ENCODE measurements around the gene PCDHGB2. TPM values are rescaled to one million over a fixed set of nuclear protein-coding genes. Genes with fewer than 3 reads are reported as not detected.

The PCDHGB2 gene
- total and polyA plus RNA-seq, 3 donors from 2014 or later, result 1.5 to 20.4 (median 16.6) TPM

- no peaks in the 10 kb centered on the region for H3K9me3 ChIP-seq
- WGBS, 2 donors, result 27 to 32% methylated on average over 15 of the region's 15 CpGs
- no peaks in the 10 kb centered on the region for H3K36me3 ChIP-seq (ENCODE audit: low read depth, missing control alignments)
Measured at GRCh38 chr5:141360685-141361084, 891 bp downstream of the PCDHGB2 start.

GRCh38 chr5:141362719-141363118, 2.9 kb downstream of the PCDHGB2 start:
- Histone ChIP-seq H3K36me3 (ENCODE audit: low read depth, missing control alignments) (no peaks in the 10 kb centered on the region), H3K9me3 (no peaks in the 10 kb centered on the region), H3K27ac (no peak overlapping the region), H3K4me3 (no peak overlapping the region), H3K27me3 (no peaks in the 10 kb centered on the region), H3K4me1 (no peaks in the 10 kb centered on the region)
- intact Hi-C loops (cut with DNase I; ENCODE audit: low total_unique reads), result no loop called here
- TF ChIP-seq CTCF (IDR thresholded peaks at IDR 0.05), result no peak
- no peak for TF ChIP-seq POLR2A (IDR thresholded peaks at IDR 0.05)
- no peak for DNase-seq

More at GRCh38 chr5:141360685-141361084, 891 bp downstream of the PCDHGB2 start:
- TF ChIP-seq POLR2A (IDR thresholded peaks at IDR 0.05) (no peak), CTCF (IDR thresholded peaks at IDR 0.05) (no peak)
- H3K4me3 ChIP-seq, result no peak overlapping the region
- H3K27ac ChIP-seq, result no peak overlapping the region
- DNase-seq, result no peak
- H3K27me3 ChIP-seq, result no peaks in the 10 kb centered on the region
- intact Hi-C loops (cut with DNase I; ENCODE audit: low total_unique reads), result no loop called here
- H3K4me1 ChIP-seq, result no peaks in the 10 kb centered on the region

DNA sequence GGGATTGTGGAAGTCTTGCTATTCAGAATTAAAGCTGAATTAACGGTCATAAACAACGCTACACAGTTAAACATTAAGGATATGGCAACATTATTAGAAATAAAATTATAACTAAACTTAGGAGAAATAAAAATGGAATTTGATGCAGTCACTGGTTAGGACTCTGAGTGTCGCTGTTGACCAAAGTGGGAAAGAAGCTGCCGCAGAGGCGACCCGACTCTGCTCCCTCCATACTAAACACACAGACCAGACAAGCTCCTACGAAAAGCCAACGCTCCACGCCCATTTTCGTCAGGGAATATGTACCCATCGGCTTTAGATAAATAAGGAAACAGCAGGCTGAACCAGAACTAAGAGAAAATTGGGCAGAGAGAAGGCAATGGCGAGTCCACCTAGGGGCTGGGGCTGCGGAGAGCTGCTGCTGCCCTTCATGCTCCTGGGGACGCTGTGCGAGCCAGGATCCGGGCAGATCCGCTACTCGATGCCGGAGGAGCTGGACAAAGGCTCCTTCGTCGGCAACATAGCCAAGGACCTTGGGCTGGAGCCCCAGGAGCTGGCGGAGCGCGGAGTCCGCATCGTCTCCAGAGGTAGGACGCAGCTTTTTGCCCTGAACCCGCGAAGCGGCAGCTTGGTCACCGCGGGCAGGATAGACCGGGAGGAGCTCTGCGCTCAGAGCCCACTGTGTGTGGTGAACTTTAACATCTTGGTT, 4.3 kb downstream of the PCDHGB2 start, which contains the start of gene PCDHGA5:
PCDHGA5 (plus strand) TSS at position 211 of the 709 bp plus-strand sequence; CDS start at position 380, 169 bp downstream.
- peak within 1 kb of the TSS in 1 of 2 donors; percentile 27 for H3K4me3 ChIP-seq
- H3K36me3 ChIP-seq (ENCODE audit: low read depth, missing control alignments), result no peaks in the 10 kb centered on the region
- no peak within 1 kb of the TSS for H3K27ac ChIP-seq
- H3K27me3 ChIP-seq, result no peaks in the 10 kb centered on the region
- WGBS, 2 donors, result 17 to 20% methylated on average over 28 to 34 of the region's 34 CpGs
- DNase-seq, result no peak
- no peak for TF ChIP-seq CTCF (IDR thresholded peaks at IDR 0.05)
- intact Hi-C loops (cut with DNase I; ENCODE audit: low total_unique reads), result no loop called here
- no peaks in the 10 kb centered on the region for H3K9me3 ChIP-seq
- no peaks in the 10 kb centered on the region for H3K4me1 ChIP-seq

GRCh38 chr5:141366016-141366896, 6.5 kb downstream of the PCDHGB2 start:
- TF ChIP-seq POLR2A (IDR thresholded peaks at IDR 0.05) (no peak), CTCF (IDR thresholded peaks at IDR 0.05) (no peak)
- Histone ChIP-seq H3K27ac (no peak overlapping the region), H3K27me3 (no peaks in the 10 kb centered on the region), H3K4me3 (no peak overlapping the region), H3K4me1 (no peaks in the 10 kb centered on the region), H3K9me3 (no peaks in the 10 kb centered on the region), H3K36me3 (ENCODE audit: low read depth, missing control alignments) (no peaks in the 10 kb centered on the region)
- intact Hi-C loops (cut with DNase I; ENCODE audit: low total_unique reads), result no loop called here
- WGBS, 2 donors, result 28 to 34% methylated on average over 22 to 46 of the region's 46 CpGs
- DNase-seq, result no peak
